ENCODE results near the gene STK33. TPM values are rescaled to one million over a fixed set of nuclear protein-coding genes. Genes with fewer than 3 reads are reported as not detected.

STK33 gene
- total and polyA plus RNA-seq, 2 donors (not counting 3 experiments of a cell fraction or from before 2014, with no cell fraction given) = 0.63 to 3.4 TPM

DNA sequence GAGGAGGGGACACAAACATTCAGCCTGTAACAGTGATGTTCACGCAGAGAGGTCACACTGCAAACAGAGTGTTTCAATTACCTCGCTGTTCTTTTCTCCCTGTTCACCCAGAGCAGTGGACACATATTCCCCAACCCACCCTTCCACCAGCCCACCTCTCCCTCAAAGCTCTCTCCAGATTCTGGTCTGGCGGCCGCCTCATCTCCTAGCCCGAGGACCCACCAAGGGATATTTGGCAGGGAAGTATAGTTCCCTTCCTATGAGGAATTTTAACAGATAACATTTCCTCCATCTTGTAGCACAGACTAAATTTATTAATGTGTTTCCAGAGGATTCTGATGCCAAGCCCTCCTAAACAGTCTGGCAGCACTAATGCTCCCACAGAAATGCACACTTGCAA lies 219.3 kb downstream of the STK33 start:
- no TSS peak for BruUV-seq (replicated peaks)
- intact Hi-C loops (cut with micrococcal nuclease) = no loop called here
- no peaks in the 10 kb centered on the region for H3K9me3 ChIP-seq (replicated peaks; ENCODE audit: control insufficient read depth, insufficient read depth, low read length)
- CTCF ChIA-PET = no interaction called here
- no peaks in the 10 kb centered on the region for H3K9me1 ChIP-seq (replicated peaks; ENCODE audit: control insufficient read depth, extremely low read depth, insufficient read depth, low read length)
- H3K79me2 ChIP-seq (ENCODE audit: control insufficient read depth, insufficient read depth, low read length) = no peaks in the 10 kb centered on the region
- H3K4me2 ChIP-seq (ENCODE audit: insufficient read depth, low read length) = no peak overlapping the region
- no peaks in the 10 kb centered on the region for H3K27me3 ChIP-seq (ENCODE audit: control insufficient read depth in 2 of 2, insufficient read depth in 2 of 2, low read length in 2 of 2)
- dilution Hi-C loops (cut with MboI; ENCODE audit: extremely low pct_ligation_motif_present, low sequenced_read_pairs) = no loop called here
- TF ChIP-seq MYC (IDR thresholded peaks at IDR 0.05; ENCODE audit: low read depth, low read length) (no peak), POLR2AphosphoS5 (IDR thresholded peaks at IDR 0.05; ENCODE audit: insufficient read depth, low read depth, low read length) (no peak), MAX (IDR thresholded peaks at IDR 0.05; ENCODE audit: insufficient read depth, insufficient read length) (no peak), EZH2 (IDR thresholded peaks at IDR 0.05; ENCODE audit: borderline replicate concordance, low read depth, low read length, severe bottlenecking) (no peak), JUN (IDR thresholded peaks at IDR 0.05; ENCODE audit: borderline replicate concordance, insufficient read depth, insufficient read length, low read depth) (no peak), FOS (IDR thresholded peaks at IDR 0.05; ENCODE audit: borderline replicate concordance, insufficient read depth, low read length) (no peak), CTCF (IDR thresholded peaks at IDR 0.05; ENCODE audit: extremely low read depth in 1 of 2, insufficient read depth in 1 of 2, low read depth in 1 of 2, low read length in 2 of 2) (no peak), POLR2A (IDR thresholded peaks at IDR 0.05; ENCODE audit: low read depth, low read length) (no peak), GATA2 (IDR thresholded peaks at IDR 0.05; ENCODE audit: insufficient read depth, insufficient read length, low read depth, low read length) (no peak)
- H2AFZ ChIP-seq (ENCODE audit: low read depth, low read length) = no peak overlapping the region
- H3K27ac ChIP-seq (ENCODE audit: insufficient read depth, low read depth, low read length) = no peak overlapping the region
- DNase-seq (ENCODE audit: low read depth, low spot score) (no peak), FAIRE-seq (no peak)
- no peaks in the 10 kb centered on the region for H3K4me1 ChIP-seq (ENCODE audit: control insufficient read depth, extremely low read depth, insufficient read depth, low read length)
- H3K36me3 ChIP-seq (ENCODE audit: control insufficient read depth in 2 of 2, extremely low read depth in 1 of 2, insufficient read depth in 2 of 2, low read length in 2 of 2) = no peaks in the 10 kb centered on the region
- POLR2A ChIA-PET = no interaction called here
- no peak overlapping the region for H3K4me3 ChIP-seq (replicated peaks in 1 of 3; ENCODE audit: insufficient read depth in 1 of 3, low read depth in 1 of 3, low read length in 3 of 3)
- no peak overlapping the region for H3K9ac ChIP-seq (replicated peaks; ENCODE audit: extremely low read depth, insufficient read depth, low read length)
- H4K20me1 ChIP-seq (replicated peaks; ENCODE audit: control insufficient read depth, extremely low read depth, insufficient read depth, low read length) = no peaks in the 10 kb centered on the region
